HCT116 (cell line): ENCODE results near the gene LSM10. TPM values are rescaled to one million over a fixed set of nuclear protein-coding genes. Genes with fewer than 3 reads are reported as not detected.
A peak's percentile ranks its signal among the peaks of the same experiment; 100 is the strongest.

Source experiments
- ATAC-seq: fragments of 200-7000 bp; cut with Tn5 transposase; 2 replicates; pipeline ENCODE4 v1.9.1; 2020; ENCODE audit warnings: mild to moderate bottlenecking, moderate library complexity
- BruUV-seq: library from RNA; stranded (reverse); fragments of 400-500 nt; replicated peaks from 2 replicates; lab custom pipeline; 2021; lab: Mats Ljungman, UMichigan
- CTCF ChIA-PET: fragments of 300-600 bp; sonication (Branson Sonifier 250); formaldehyde crosslinking; loops from one replicate; lab custom pipeline; 2021; ENCODE audit warnings: antibody characterized with exemption; lab: Charles Lee
- POLR2A ChIA-PET: fragments of 300-600, 350-600 bp; sonication (Branson Sonifier 250); formaldehyde crosslinking; loops from one replicate; lab custom pipeline; 2021; ENCODE audit warnings: antibody characterized with exemption; lab: Charles Lee
- RAD21 ChIA-PET, 2 experiments: fragments of 300-600 bp; sonication (Branson Sonifier 250); formaldehyde crosslinking; loops; one replicate each; lab custom pipeline; 2023; ENCODE audit warnings: low total read pairs in 2 of 2; ENCODE audit not compliant: uncharacterized antibody in 2 of 2, unreplicated experiment in 2 of 2, low non-redundant PET in 1 of 2; lab: Charles Lee
- DNase-seq: peaks from one replicate; pipeline ENCODE4 v3.0.0-alpha.2; 2010; ENCODE audit warnings: low read depth, low spot score
- H2AFZ ChIP-seq: fragments of 200-600 bp; shearing (Covaris generic), sonication (generic); 2 replicates; pipeline ENCODE4 v1.6.1; 2017; ENCODE audit warnings: low read depth, mixed run types, mixed read lengths, antibody characterized with exemption, low read length; ENCODE audit not compliant: poor library complexity, severe bottlenecking
- H3K27ac ChIP-seq: 2 replicates; pipeline ENCODE4 v1.5.1; 2012; ENCODE audit warnings: low read depth, low read length
- H3K27me3 ChIP-seq: fragments of 200-600 bp; sonication (generic); 2 replicates; pipeline ENCODE4 v1.6.1; 2016; ENCODE audit warnings: mixed run types, low read length, mixed read lengths; ENCODE audit not compliant: insufficient read depth
- H3K36me3 ChIP-seq, 2 experiments: fragments of 200-500 bp in 1 of 2; fragments of 200-600 bp in 1 of 2; sonication (Bioruptor generic) in 1 of 2; sonication (generic) in 1 of 2; 2 replicates each; pipeline versions ENCODE4 v1.5.1 to v1.6.1; 2014 to 2016; ENCODE audit warnings: low read length in 2 of 2, inconsistent platforms in 1 of 2, mixed read lengths in 1 of 2, mixed run types in 1 of 2; ENCODE audit not compliant: insufficient read depth in 2 of 2, control insufficient read depth in 1 of 2
- H3K4me1 ChIP-seq, 2 experiments: fragments of 200-600 bp in 1 of 2; sonication (generic) in 1 of 2; 2 replicates each; pipeline versions ENCODE4 v1.5.1 to v1.6.1; 2012 to 2017; ENCODE audit warnings: low read length in 2 of 2, inconsistent platforms in 1 of 2, mild to moderate bottlenecking in 1 of 2, mixed read lengths in 1 of 2, mixed run types in 1 of 2, moderate library complexity in 1 of 2; ENCODE audit not compliant: insufficient read depth in 2 of 2, control insufficient read depth in 1 of 2
- H3K4me2 ChIP-seq: fragments of 200-600 bp; sonication (generic); 2 replicates; pipeline ENCODE4 v1.6.1; 2017; ENCODE audit warnings: mixed run types, low read length, mixed read lengths
- H3K4me3 ChIP-seq, 2 experiments: fragments of 200-600 bp in 1 of 2; sonication (generic) in 1 of 2; replicated peaks in 1 of 2; 2 replicates each; pipeline ENCODE4 v1.5.1; 2011 to 2016; ENCODE audit warnings: low read length in 2 of 2, control low read depth in 1 of 2, low read depth in 1 of 2, mild to moderate bottlenecking in 1 of 2, mixed read lengths in 1 of 2, mixed run types in 1 of 2
- H3K79me2 ChIP-seq: fragments of 200-600 bp; sonication (generic); 2 replicates; pipeline ENCODE4 v1.6.1; 2017; ENCODE audit warnings: mild to moderate bottlenecking, mixed run types, low read length, moderate library complexity, mixed read lengths; ENCODE audit not compliant: insufficient read depth
- H3K9ac ChIP-seq: fragments of 200-600 bp; sonication (generic); 2 replicates; pipeline ENCODE4 v1.6.1; 2016; ENCODE audit warnings: low read length, mixed read lengths
- H3K9me2 ChIP-seq: fragments of 200-600 bp; sonication (generic), shearing (Covaris generic); 2 replicates; pipeline ENCODE4 v1.6.1; 2017; ENCODE audit warnings: mixed run types, mild to moderate bottlenecking, moderate library complexity; ENCODE audit not compliant: insufficient read depth
- H3K9me3 ChIP-seq, 2 experiments: fragments of 200-500 bp in 1 of 2; fragments of 200-600 bp in 1 of 2; sonication (Bioruptor generic) in 1 of 2; sonication (generic) in 1 of 2; 2 replicates each; pipeline ENCODE4 v1.6.1; 2014 to 2017; ENCODE audit warnings: low read length in 2 of 2, mixed read lengths in 2 of 2, inconsistent platforms in 1 of 2, low read depth in 1 of 2, mild to moderate bottlenecking in 1 of 2, mixed run types in 1 of 2, moderate library complexity in 1 of 2; ENCODE audit not compliant: control insufficient read depth in 1 of 2, insufficient read depth in 1 of 2
- H4K20me1 ChIP-seq: fragments of 200-600 bp; sonication (generic), shearing (Covaris generic); 2 replicates; pipeline ENCODE4 v1.6.1; 2017; ENCODE audit warnings: mixed run types, mild to moderate bottlenecking, moderate library complexity; ENCODE audit not compliant: insufficient read depth
- CBX3 ChIP-seq: IDR thresholded peaks from 2 replicates; pipeline ENCODE4 v1.6.1; 2012; ENCODE audit warnings: low read depth
- EZH2 ChIP-seq: fragments of 200-600 bp; sonication (generic); IDR thresholded peaks from 2 replicates; pipeline ENCODE4 v1.6.1; 2017; ENCODE audit warnings: antibody characterized with exemption, mixed run types
- FOSL1 ChIP-seq: IDR thresholded peaks from 2 replicates; pipeline ENCODE4 v1.6.1; 2012; ENCODE audit warnings: low read depth
- JUND ChIP-seq: IDR thresholded peaks from 2 replicates; pipeline ENCODE4 v1.6.1; 2012
- MAX ChIP-seq: IDR thresholded peaks from 2 replicates; pipeline ENCODE4 v1.6.1; 2012
- POLR2A ChIP-seq: IDR thresholded peaks from 2 replicates; pipeline ENCODE4 v1.7.0; 2011; ENCODE audit warnings: borderline replicate concordance; ENCODE audit not compliant: insufficient read depth, insufficient read length; ENCODE audit errors: extremely low read depth
- POLR2AphosphoS5 ChIP-seq: IDR thresholded peaks from 2 replicates; pipeline ENCODE4 v1.6.1; 2011; ENCODE audit warnings: mild to moderate bottlenecking, low read depth, low read length, moderate library complexity
- RAD21 ChIP-seq: IDR thresholded peaks from 2 replicates; pipeline ENCODE4 v1.6.1; 2012; ENCODE audit warnings: low read depth, mild to moderate bottlenecking
- REST ChIP-seq: IDR thresholded peaks from 2 replicates; pipeline ENCODE4 v1.6.1; 2012; ENCODE audit warnings: low read depth
- SIN3A ChIP-seq: IDR thresholded peaks from 2 replicates; pipeline ENCODE4 v1.6.1; 2012; ENCODE audit warnings: low read depth
- SRF ChIP-seq: IDR thresholded peaks from 2 replicates; pipeline ENCODE4 v1.6.1; 2012; ENCODE audit warnings: low read depth
- YY1 ChIP-seq: IDR thresholded peaks from 2 replicates; pipeline ENCODE4 v1.6.1; 2011; ENCODE audit warnings: low read length, low read depth, moderate library complexity, mild to moderate bottlenecking; ENCODE audit not compliant: insufficient replicate concordance; ENCODE audit errors: extremely low read depth
- ZBTB33 ChIP-seq: IDR thresholded peaks from 2 replicates; pipeline ENCODE4 v1.6.1; 2011; ENCODE audit warnings: mild to moderate bottlenecking, low read length, moderate library complexity; ENCODE audit not compliant: insufficient replicate concordance; ENCODE audit errors: extremely low read depth
- ZNF274 ChIP-seq: fragments of 200-500 bp; sonication (Bioruptor generic); IDR thresholded peaks from 2 replicates; pipeline ENCODE4 v1.6.1; 2014; ENCODE audit warnings: mild to moderate bottlenecking, low read depth, low read length, inconsistent platforms
- intact Hi-C: fragments of 100-400 bp; cut with micrococcal nuclease; formaldehyde crosslinking; loops from 2 replicates; pipeline ENCODE4 v1.10.0; 2022
- total RNA-seq: library from RNA; stranded (reverse); gene quantifications from one replicate; pipeline ENCODE4 v1.2.1, GENCODE V29; 2021; ENCODE audit not compliant: unreplicated experiment

Gene LSM10
- total RNA-seq, 1 experiment from 2014 or later, result 49.5 TPM

DNA sequence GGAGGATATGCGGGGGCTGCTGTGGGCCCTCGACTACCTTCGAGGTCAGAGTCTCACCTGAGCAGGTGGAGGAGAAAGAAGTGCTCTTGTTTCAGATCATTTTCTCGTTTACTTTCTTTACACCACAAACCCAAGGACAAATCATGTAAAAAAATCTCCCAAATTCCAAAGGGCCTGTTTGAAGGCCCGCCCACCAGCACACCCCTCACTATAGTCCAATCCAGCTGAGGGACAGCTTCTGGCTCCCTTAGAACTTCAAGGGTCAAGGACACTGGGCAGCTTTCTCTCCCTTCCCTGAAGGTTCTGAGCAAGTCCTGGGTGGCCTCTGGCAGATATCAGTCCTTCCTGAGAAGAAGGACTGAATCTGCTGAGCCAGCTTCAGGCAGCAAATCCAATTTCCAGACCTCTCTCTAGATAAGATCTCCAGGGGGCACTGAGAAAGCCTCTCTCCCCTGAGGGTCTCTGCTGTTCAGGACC lies 17.5 kb downstream of the LSM10 start:
- Histone ChIP-seq H3K4me1 (peaks cover 18 to 32% of the 10 kb centered on the region in 2 experiments), H3K27me3 (no peaks in the 10 kb centered on the region), H3K9me3 (no peaks in the 10 kb centered on the region), H3K9ac (no peak overlapping the region), H3K4me2 (no peak overlapping the region), H3K79me2 (peaks cover 96% of the 10 kb centered on the region), H2AFZ (no peak overlapping the region), H3K4me3 (no peak overlapping the region), H3K27ac (no peak overlapping the region), H4K20me1 (no peaks in the 10 kb centered on the region), H3K36me3 (peaks cover 2 to 5% of the 10 kb centered on the region in 2 experiments; a peak in 1 of 4 replicates), H3K9me2 (no peaks in the 10 kb centered on the region)
- intact Hi-C loops, result loop anchor here (10.0 kb wide), 1 partner anchor 225 kb away; the partner anchor contains the start of gene MAP7D1
- no TSS peak for BruUV-seq
- ATAC-seq (no peak), DNase-seq (no peak)
- TF ChIP-seq CBX3 (no peak), EZH2 (no peak), JUND (no peak)
- CTCF ChIA-PET, result no interaction called here
- RAD21 ChIA-PET, result no interaction called here
- POLR2A ChIA-PET, result no interaction called here

DNA sequence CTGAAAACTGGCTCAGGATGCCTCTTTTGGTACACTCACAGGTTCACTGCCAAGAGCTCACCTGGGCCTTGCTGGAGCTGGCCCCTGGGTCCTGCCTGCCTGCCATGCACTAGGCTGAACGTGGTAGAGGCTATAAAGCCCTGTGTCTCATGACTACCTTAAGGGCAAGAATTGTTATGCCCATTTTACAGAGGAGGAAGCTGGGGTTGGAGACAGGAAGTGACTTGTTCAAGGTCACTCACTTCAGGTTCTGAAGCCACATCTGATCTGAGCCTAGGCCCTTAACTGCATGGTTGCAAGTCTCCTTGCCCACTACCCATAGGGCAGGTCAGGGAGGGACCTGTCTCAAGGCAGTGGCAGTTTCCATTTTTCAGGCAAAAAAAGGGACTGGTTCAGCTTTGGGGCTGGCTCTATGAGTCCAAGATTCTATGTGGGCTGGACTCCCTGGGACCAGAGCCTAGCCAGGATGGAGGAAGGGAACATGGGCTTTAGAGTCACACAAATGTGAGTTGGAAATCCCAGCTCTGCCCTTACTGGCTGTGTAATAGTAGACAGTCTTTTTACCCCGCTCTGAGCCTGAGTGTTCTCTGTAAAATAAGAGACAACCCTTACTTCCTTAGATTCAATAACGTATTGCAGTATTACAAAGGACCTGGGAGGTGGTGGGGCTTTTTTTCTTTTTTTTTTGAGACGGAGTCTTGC lies 19.8 kb downstream of the LSM10 start:
- ChIA-PET RAD21 (no interaction called here), CTCF (interaction anchor here (1.1 kb wide), 1 partner anchor 9 kb away, joined by 4 read pairs; no protein-coding TSS in a partner anchor)
- TF ChIP-seq ZNF274, result no peak
- no peak for TF ChIP-seq FOSL1
- no peak for TF ChIP-seq ZBTB33
- TF ChIP-seq SRF, result no peak
- no peak for TF ChIP-seq POLR2A
- TF ChIP-seq SIN3A, result no peak
- no peak for TF ChIP-seq RAD21
- TF ChIP-seq POLR2AphosphoS5, result no peak
- no peak for TF ChIP-seq REST
- no peak for TF ChIP-seq MAX
- TF ChIP-seq YY1, result no peak

More for the DNA sequence above, 19.8 kb downstream of the LSM10 start:
- Histone ChIP-seq H3K9me2 (no peaks in the 10 kb centered on the region), H3K4me2 (no peak overlapping the region), H3K27ac (peak overlapping the region; percentile 16; the same call in 1 of the 2 replicates), H3K36me3 (peaks cover 2 to 5% of the 10 kb centered on the region in 2 experiments; a peak in 1 of 4 replicates), H3K79me2 (peaks cover 86% of the 10 kb centered on the region), H3K9me3 (no peaks in the 10 kb centered on the region), H3K9ac (no peak overlapping the region), H3K27me3 (no peaks in the 10 kb centered on the region), H4K20me1 (no peaks in the 10 kb centered on the region; the same call in 1 of the 2 replicates), H2AFZ (no peak overlapping the region), H3K4me3 (no peak overlapping the region), H3K4me1 (peaks cover 33 to 45% of the 10 kb centered on the region in 2 experiments)
- intact Hi-C loops, result no loop called here
- ATAC-seq (no peak), DNase-seq (no peak)
- POLR2A ChIA-PET, result interaction anchor here (0.7 kb wide), 1 partner anchor 60 kb away, joined by 3 read pairs; no protein-coding TSS in a partner anchor
- no TSS peak for BruUV-seq
